Measurements from ENCODE around the gene KAZN. TPM values are rescaled to one million over a fixed set of nuclear protein-coding genes. Genes with fewer than 3 reads are reported as not detected.

KAZN gene
- total and polyA plus RNA-seq, 2 donors (not counting 1 experiment from before 2014, with no cell fraction given), result 3.4 to 5.0 TPM

DNA sequence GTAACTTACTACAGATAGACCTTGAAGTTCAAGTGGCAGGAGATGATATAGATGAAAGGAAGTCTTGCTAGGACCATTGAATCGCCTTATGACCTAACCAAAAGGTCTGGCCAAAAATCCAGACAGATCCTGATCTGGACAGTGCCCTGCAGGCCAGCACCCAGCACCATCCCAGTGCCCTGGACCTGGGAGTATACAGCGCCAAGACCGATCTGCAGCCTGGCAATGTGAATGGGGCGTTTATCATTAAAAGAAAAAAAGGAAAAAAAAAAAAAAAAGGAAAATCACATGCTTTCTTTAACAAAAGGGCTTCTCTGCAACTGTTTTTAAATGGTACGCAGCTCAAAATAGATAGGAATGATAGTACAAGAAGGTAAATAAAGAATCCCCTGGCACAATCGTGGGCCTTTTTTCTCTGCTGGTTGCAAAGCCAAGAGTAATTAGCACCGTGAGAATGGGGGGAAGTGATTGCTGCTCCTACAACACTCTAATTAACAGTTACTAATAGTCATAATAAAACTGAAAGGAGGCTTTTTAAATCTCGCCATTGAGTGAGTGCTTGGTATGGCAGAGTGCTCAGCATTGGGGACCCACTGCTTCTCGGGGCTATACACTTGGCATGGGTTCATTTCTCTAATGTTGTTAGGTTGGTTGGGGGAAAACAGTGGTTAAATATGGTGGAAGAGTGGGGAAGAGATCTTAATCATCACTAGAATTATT is 146.7 kb downstream of the KAZN start:
- no peak for DNase-seq (ENCODE audit: low read depth in 2 of 2)
- no peak for TF ChIP-seq CTCF (conservative IDR thresholded peaks at IDR 0.05 in 1 of 2, IDR thresholded peaks at IDR 0.05 in 1 of 2; ENCODE audit: low read depth in 1 of 2, low read length in 2 of 2)
- no peak for TF ChIP-seq EZH2 (IDR thresholded peaks at IDR 0.05; ENCODE audit: low read length, missing control alignments)
- no peak overlapping the region for H3K4me3 ChIP-seq (replicated peaks in 1 of 4; ENCODE audit: control extremely low read depth in 1 of 4, insufficient read depth in 1 of 4, low read depth in 3 of 4, low read length in 4 of 4)
- H3K36me3 ChIP-seq (ENCODE audit: control insufficient read depth, insufficient read depth, low read length), result no peaks in the 10 kb centered on the region
- no peaks in the 10 kb centered on the region for H3K9me3 ChIP-seq (ENCODE audit: control insufficient read depth, insufficient read depth, low read depth, low read length)
- no peak overlapping the region for H3K27ac ChIP-seq (ENCODE audit: insufficient read depth, low read length)
- no peaks in the 10 kb centered on the region for H3K27me3 ChIP-seq (ENCODE audit: control insufficient read depth, insufficient read depth, low read length)
- H4K20me1 ChIP-seq (ENCODE audit: control insufficient read depth, extremely low read depth, insufficient read depth, low read length), result no peaks in the 10 kb centered on the region
- no peak overlapping the region for H3K9ac ChIP-seq (ENCODE audit: insufficient read depth, low read length)
- no peak overlapping the region for H3K4me2 ChIP-seq (ENCODE audit: extremely low read depth, insufficient read depth, low read length)
- no peak overlapping the region for H2AFZ ChIP-seq (ENCODE audit: low read length)
- H3K79me2 ChIP-seq (ENCODE audit: control insufficient read depth, insufficient read depth, low read length), result no peaks in the 10 kb centered on the region
- peaks cover 12% of the 10 kb centered on the region for H3K4me1 ChIP-seq (ENCODE audit: control insufficient read depth, extremely low read depth, insufficient read depth, low read length)

DNA sequence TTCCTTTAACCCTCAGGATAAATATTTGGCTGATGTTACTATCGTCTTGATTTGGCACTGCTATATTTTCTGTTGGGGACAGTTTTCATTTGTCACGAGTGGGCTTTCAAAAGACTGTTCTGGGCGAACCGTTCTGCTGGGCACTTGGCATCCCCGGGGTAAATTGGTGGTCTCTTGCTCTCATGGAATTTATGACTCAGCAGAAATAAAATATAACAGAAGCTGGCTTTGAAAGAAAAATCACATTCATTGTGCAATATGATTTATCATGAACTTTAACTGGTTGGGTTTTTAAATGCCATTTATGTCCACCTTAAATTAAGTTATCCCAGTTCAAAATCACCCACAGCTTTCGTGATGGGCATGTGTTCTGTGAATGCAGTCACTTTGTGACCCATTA is 147.3 kb downstream of the KAZN start:
- H3K4me1 ChIP-seq (ENCODE audit: control insufficient read depth, extremely low read depth, insufficient read depth, low read length), result peaks cover 12% of the 10 kb centered on the region
- H3K27ac ChIP-seq (ENCODE audit: insufficient read depth, low read length), result no peak overlapping the region
- H3K79me2 ChIP-seq (ENCODE audit: control insufficient read depth, insufficient read depth, low read length), result no peaks in the 10 kb centered on the region
- no peak overlapping the region for H3K4me2 ChIP-seq (ENCODE audit: extremely low read depth, insufficient read depth, low read length)
- no peaks in the 10 kb centered on the region for H3K9me3 ChIP-seq (ENCODE audit: control insufficient read depth, insufficient read depth, low read depth, low read length)
- H3K27me3 ChIP-seq (ENCODE audit: control insufficient read depth, insufficient read depth, low read length), result no peaks in the 10 kb centered on the region
- DNase-seq (ENCODE audit: low read depth in 2 of 2), result no peak
- H3K36me3 ChIP-seq (ENCODE audit: control insufficient read depth, insufficient read depth, low read length), result no peaks in the 10 kb centered on the region
- H4K20me1 ChIP-seq (ENCODE audit: control insufficient read depth, extremely low read depth, insufficient read depth, low read length), result no peaks in the 10 kb centered on the region
- no peak overlapping the region for H2AFZ ChIP-seq (ENCODE audit: low read length)
- TF ChIP-seq CTCF (conservative IDR thresholded peaks at IDR 0.05 in 1 of 2, IDR thresholded peaks at IDR 0.05 in 1 of 2; ENCODE audit: low read depth in 1 of 2, low read length in 2 of 2) (no peak), EZH2 (IDR thresholded peaks at IDR 0.05; ENCODE audit: low read length, missing control alignments) (no peak)
- no peak overlapping the region for H3K9ac ChIP-seq (ENCODE audit: insufficient read depth, low read length)
- H3K4me3 ChIP-seq (replicated peaks in 1 of 4; ENCODE audit: control extremely low read depth in 1 of 4, insufficient read depth in 1 of 4, low read depth in 3 of 4, low read length in 4 of 4), result no peak overlapping the region

DNA sequence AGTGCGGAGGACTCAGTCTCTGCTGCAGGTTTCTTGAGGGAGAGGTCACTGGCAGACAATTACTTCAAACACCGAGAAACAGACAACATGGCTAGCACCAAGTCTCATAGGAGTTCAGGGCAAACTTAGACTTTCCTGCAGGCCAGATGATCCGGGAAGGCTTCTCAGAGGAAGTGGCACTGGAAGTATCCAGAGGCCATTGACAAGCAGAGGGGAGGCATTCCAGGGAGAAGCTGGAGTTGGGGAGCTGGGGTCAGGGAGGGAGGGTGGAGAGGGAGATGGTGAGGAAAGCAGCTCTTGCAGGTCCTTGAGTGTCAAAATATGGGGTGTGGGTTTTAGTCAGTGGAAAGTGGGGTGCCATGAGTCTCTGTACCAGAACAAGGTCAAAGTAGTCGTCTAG is 147.9 kb downstream of the KAZN start:
- Histone ChIP-seq H3K9me3 (ENCODE audit: control insufficient read depth, insufficient read depth, low read depth, low read length) (no peaks in the 10 kb centered on the region), H3K79me2 (ENCODE audit: control insufficient read depth, insufficient read depth, low read length) (no peaks in the 10 kb centered on the region), H3K9ac (ENCODE audit: insufficient read depth, low read length) (no peak overlapping the region), H3K4me3 (replicated peaks in 1 of 4; ENCODE audit: control extremely low read depth in 1 of 4, insufficient read depth in 1 of 4, low read depth in 3 of 4, low read length in 4 of 4) (no peak overlapping the region), H3K4me2 (ENCODE audit: extremely low read depth, insufficient read depth, low read length) (no peak overlapping the region), H3K4me1 (ENCODE audit: control insufficient read depth, extremely low read depth, insufficient read depth, low read length) (peaks cover 10% of the 10 kb centered on the region), H3K27ac (ENCODE audit: insufficient read depth, low read length) (no peak overlapping the region), H2AFZ (ENCODE audit: low read length) (no peak overlapping the region), H3K27me3 (ENCODE audit: control insufficient read depth, insufficient read depth, low read length) (no peaks in the 10 kb centered on the region), H4K20me1 (ENCODE audit: control insufficient read depth, extremely low read depth, insufficient read depth, low read length) (no peaks in the 10 kb centered on the region), H3K36me3 (ENCODE audit: control insufficient read depth, insufficient read depth, low read length) (no peaks in the 10 kb centered on the region)
- no peak for DNase-seq (ENCODE audit: low read depth in 2 of 2)
- TF ChIP-seq CTCF (conservative IDR thresholded peaks at IDR 0.05 in 1 of 2, IDR thresholded peaks at IDR 0.05 in 1 of 2; ENCODE audit: low read depth in 1 of 2, low read length in 2 of 2), result no peak

Data from fibroblast of lung (primary cell).